GM19351 (cell line): ENCODE data around the gene GNG10.
"Not testable (repeated sequence)": the region's sequence is repeated elsewhere in the genome, so short reads cannot be mapped to it uniquely, and the experiment has no call there.

Experiments
- ATAC-seq: cut with Tn5 transposase; IDR thresholded peaks from one replicate; pipeline ENCODE4 v1.9.1; 2021; ENCODE audit warnings: mild to moderate bottlenecking, moderate library complexity; ENCODE audit not compliant: unreplicated experiment

GNG10 gene

DNA sequence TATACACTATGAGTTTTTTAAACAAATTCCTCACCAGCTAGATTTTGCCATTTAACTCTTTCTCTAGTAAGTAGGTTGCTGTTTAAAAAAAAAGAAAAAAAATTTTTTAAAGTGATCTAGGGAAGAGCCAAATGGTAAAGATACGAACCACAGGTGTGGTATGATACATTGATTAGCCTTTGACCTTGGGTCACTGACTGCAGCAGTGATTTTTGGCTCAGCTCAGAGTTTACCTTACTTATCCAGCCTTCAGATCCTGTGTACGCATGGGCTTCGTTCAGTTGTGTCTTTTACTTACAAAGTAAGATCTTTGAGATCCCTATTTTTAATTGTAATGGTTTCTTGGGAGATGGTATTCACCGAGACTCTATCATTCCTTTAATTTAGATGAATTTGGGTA lies 12.4 kb upstream of the GNG10 start:
- ATAC-seq, result no peak

DNA sequence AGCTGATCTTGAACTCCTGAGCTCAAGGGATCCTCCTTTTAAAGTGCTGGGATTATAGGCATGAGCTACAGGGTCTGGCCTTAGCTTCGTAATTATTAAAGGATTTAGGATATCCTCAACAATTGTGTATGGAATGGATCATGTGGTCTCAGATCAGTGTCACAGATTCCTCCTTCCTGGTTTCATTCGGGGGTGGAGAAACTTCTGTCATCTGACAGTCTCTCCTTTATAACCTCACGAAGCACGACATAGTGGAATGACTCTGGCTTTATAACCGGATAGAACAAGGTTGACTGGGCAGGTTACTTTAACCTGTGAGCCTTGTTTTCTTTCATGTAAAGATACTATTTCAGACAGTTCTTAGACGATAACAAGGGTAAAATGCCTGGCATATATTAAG lies 4.4 kb upstream of the GNG10 start:
- no peak for ATAC-seq

DNA sequence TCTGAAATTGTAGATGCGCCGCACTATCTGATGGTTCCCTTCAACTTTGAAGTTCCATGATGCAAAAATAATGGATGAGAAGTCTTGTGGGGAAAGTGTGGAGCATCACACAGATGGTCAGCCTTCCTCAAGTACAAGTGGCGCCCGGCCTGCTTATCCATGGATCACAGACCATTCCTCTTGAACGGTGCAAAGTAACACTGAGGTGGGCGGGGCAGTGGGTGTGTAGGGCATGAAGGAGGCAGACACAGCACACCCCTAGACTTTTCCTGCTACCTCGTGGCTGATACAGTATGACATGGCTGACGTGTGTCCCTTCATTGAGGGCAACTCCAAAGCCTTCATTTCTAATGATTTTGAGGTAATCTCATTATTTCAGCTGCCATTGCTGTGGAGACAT lies 2.5 kb upstream of the GNG10 start:
- ATAC-seq, result no peak

DNA sequence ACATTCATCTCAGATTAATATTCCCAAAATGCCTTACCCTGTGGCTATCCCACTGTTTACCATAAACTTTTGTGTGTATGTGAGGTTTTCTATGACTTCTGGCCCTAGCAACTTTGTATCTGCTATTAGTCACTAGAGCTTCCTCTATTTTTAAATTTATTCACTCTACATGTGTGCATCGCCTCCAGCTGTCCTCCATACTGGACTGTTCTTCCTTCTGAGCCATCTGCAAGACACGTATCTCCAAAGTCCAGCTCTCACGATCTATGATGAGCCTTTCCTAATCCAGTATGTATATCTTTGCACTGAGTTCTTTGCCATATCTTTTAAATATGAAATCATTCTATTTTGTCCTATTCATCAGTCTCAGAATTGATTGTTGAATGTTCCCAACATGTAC lies 1.7 kb upstream of the GNG10 start:
- ATAC-seq, result no peak

DNA sequence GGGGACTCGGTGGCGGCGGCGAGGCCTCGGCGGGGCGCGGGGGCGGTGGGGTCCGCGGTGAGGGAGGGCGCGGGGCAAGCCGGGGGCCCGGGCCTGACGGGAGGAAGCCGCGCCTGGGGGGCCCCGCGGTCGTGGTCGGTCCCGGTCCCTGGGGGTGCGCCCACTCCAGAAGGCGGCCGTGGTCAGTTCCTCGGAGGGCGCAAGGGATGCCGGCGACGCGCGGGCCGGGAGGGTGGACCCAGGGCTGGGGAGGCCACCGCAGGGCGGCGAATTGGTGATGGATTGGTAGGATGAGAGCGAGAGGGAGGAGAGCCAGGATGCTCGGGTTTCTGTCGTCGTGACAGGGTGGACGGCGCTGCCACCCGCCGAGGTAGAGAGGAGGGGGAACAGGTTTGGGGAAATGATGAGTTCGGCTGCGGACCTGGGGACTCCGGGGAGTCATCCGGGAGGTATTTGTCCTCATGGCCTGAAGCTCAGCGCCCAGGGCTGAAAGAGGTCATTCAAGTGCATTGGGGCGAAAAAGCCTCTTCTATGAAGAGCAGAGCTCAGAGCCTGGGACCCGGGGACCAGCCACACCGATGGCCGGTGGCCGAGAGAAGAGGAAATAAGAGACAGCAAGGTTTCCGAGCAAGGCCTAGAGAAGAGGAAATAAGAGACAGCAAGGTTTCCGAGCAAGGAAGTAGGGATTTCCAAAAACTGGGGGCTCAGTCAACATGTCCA lies 557 bp downstream of the GNG10 start:
- peak; percentile 34 for ATAC-seq

DNA sequence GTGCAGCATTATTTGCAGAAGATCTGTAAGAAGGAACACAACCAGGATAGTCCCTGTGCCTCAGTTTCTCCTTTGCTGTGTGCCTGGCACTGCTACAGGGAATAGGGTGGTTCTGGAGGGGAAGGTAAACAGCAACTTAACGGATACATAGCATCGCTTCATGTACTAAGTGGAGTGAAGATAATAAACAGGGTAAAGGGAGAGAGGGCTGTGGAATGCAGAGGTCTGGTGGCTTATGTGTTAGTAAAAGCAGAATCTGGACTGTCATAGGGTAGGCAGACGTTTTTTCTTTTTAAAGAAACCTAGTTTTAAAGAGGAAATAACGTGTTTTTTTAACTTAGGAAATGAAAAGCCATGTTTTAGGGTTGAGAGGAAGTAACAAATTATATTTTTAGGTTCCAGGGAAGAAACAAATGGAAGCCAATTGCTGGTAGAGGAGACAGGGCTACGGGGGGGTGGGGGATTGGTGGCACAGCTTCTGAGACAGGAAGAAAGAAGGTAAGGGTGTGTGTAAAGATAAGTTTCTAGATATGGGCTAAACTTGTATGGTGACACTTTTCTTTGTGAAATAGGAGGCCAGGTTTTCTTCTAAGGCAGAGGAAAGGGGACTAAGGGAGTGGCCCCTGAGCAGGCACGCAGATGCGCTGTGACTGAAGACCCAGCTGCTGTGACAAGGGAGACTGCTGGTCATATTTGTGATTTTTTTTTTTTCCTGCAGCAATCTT lies 1.3 kb downstream of the GNG10 start:
- ATAC-seq, result no peak

DNA sequence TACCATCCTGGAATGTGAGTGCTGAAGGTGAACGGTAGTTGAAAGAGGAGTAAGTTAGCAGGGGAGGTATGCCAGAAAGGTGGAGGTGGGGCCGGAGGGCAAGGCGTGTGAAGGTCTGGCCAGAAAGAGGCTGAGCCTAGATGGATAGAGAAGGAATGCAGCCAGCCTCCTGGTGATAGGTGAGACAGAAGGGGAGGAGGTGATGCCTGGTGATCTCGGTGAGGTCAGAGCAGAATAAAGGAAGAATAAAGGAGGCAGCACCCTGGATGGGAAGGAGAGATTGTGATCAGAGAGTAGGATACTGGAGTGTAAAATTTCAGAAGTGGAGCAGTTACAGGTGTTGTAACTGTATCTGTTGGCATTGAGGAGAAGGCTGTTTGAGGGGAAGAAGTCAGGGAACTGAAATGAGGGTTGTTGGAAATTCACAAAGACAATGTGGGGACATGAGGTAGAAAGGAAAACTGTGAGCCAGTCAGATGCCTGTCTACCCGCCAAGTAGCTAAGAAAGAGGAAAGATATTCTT lies 2.0 kb downstream of the GNG10 start:
- no peak for ATAC-seq

DNA sequence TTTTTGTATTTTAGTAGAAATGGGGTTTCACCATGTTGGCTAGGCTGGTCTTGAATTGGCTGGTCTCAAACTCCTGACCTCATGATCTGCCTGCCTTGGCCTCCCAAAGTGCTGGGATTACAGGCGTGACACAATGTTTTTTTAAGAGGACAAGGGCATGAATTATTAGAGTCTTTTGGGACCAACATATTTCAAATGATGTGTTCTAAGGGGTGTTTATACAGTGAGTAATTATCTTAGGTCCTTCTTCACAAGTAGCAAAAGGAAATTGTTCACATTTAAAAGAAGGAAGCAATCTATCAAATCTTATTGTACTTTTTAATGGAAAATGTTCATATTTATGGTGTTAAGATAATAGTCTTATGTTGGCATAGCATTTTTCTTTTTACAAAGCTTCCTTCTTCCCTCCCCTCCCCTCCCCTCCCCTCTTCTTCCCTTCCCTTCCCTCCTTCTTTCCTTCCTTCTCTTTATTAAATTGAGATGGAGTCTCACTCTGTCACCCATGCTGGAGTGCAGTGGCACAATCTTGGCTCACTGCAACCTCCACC lies 6.7 kb downstream of the GNG10 start:
- no peak for ATAC-seq

DNA sequence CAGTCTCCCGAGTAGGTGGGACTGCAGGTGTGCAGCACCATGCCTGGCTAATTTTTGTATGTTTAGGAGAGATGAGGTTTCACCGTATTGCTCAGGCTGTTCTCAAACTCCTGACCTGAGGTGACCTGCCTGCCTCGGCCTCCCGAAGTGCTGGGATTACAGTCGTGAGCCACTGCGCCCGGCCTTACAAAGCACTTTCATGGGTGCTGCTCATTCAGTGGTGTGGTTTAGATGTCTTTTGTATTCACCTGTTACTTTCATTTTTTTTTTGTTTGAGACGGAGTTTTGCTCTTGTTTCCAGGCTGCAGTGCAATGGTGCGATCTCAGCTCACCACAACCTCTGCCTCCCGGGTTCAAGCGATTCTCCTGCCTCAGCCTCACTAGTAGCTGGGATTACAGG lies 7.2 kb downstream of the GNG10 start:
- ATAC-seq, result not testable (repeated sequence)

DNA sequence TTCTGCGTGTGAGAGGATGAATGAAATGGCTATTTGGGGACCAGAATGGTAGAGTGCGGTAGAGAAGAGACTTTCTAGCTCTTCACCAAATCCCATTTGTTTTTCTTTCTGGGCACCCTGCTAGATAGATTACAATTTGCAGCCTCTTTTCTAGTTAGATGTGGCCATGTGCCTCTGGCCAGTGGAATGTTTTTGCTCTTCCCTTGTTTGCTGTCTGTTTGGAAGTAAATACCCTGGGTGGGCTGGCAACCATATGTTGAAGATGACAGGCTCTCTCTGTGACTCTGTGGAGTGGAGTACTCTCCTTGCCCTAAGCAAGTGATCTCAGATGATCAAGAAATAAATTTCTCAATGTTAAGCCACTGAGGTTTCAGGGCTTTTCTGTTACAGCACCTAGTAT lies 12.9 kb downstream of the GNG10 start:
- no peak for ATAC-seq

DNA sequence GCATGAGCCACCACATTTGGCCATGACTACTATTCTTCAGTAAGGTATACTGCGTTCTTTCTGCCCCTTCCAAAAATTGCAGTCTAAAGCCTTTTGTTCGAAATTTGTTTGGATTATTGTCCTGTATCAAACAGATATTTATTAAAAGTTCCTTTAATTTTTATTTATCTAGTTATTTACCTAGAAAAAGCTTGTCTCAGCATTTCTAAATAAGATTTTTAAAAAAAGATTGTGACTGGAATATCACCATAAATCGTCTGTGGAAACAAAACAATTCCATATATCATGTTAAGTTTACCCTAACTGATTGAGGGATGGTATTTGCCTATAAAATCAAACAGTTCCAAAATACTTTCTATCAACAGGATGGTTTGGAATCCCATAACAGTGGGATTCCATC lies 14.7 kb downstream of the GNG10 start:
- ATAC-seq, result no peak

DNA sequence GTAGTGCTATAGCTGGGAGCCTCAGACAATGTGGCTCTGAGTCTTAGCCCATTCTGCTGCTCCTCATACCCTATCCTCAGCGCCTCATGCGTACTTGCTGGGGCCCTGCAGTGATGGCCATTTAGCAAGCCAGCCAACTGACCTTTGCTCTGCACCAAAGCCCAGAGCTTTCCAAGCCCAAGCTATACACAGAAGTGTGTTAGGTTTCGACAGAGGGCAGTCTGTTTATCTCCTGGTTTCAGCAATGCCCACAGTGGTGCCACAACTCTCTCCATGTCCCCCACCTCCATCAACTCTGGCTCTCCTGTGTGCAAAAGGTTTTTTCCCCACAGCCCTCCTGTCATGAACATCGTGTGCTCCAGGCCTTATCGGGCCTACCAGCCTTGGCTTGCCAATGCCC lies 16.9 kb downstream of the GNG10 start:
- no peak for ATAC-seq

DNA sequence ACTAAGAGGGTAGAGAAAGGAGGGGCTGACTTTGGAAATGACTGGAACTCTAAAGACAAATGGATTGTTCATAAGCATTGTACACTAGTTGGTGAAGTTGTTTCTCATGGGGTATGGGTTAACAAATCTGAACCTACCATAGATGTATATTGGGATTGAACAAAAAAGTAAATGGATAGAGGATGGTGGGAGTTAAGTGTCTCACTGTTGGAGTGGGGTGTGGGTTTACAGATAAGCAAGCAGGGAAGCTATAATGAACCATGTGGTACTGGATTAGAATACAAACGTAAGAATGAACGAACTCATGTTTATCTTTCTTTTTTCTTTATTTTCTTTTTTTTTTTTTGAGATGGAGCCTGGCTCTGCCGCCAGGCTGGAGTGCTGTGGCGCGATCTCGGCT lies 17.8 kb downstream of the GNG10 start:
- no peak for ATAC-seq

DNA sequence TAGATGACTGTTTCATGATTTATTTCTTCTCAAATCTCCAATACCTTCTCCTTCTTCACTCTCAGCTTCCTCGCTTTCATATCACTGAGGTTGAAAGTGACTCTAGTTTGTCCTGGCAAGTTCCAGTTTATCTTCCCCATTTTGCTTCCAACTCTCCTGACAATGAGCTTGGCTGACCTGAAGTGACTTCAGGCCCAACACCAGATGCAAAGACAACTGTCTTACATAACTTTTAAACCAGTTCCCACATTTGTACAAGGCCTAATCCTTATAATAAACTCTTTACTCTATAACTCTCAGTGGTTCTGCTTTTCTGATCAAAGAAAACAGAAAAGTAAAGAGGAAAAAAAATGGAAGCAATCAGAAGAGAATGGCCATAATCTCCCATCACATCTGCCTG lies 22.0 kb downstream of the GNG10 start:
- ATAC-seq, result no peak

DNA sequence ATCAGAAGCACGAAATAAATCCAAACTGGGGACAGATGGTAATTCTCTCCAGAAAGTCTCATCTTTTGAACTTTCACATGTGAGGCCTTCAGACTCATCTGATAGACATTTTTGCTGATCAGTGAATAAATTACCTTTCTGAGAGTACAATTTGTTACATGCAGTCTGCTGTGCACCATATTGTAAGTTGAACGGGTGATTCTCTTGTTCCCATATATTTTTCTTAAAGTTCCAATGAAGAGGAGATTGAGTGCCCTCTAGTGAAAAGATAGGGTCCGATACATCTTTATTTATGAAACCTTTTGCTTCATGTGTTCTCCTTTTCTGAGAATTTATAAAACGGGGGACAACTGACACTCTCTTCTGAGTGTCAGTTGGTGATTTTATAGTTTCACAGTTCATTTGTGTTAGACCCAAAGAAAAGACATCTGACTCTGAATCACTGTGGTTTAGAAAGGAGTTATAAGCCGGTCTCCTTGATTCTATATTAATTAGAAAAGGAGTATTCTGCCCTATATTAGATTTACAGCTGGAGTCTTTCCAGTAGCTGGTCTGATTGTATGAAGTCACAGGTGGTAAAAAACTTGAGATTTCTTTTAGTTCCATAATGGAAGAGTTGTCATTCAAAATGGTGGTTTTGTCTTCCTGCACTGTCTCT lies 30.4 kb downstream of the GNG10 start:
- no peak for ATAC-seq

DNA sequence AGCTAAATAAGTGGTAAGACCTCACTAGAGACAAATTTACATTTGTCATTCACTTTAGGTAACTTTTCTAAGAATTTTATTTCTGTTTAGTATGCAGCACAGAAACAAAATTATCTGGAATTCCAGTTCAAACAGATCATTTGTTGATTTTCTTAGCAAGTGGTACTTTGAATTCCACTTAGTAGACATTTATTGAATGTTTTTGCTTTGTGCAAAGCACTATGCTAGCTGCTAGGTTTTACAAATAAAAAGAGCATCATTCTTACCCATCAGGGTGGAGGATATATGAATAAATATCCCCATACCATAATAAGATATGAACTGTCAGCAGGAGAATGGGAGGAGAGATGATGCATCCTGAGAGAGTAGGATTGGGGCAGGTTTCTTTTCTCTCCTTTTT lies 35.4 kb downstream of the GNG10 start:
- no peak for ATAC-seq

DNA sequence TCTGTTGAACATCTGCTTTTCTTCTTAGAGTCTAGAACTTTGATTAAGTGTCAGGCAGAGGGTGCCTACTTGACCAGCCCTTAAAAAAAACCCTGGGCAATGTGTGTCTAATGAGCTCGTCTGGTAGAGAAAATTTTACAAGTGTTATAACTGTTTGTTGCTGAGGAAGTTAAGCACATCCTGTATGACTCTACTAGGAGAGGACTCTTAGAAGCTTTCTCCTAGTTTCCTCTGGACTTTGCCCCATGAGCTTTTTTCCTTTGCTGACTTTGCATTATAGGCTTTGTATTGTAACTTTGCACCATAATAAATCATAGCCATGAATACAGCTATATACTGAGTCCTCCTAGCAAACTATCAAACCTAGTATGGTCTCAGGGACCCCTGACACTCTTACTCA lies 39.4 kb downstream of the GNG10 start:
- no peak for ATAC-seq

DNA sequence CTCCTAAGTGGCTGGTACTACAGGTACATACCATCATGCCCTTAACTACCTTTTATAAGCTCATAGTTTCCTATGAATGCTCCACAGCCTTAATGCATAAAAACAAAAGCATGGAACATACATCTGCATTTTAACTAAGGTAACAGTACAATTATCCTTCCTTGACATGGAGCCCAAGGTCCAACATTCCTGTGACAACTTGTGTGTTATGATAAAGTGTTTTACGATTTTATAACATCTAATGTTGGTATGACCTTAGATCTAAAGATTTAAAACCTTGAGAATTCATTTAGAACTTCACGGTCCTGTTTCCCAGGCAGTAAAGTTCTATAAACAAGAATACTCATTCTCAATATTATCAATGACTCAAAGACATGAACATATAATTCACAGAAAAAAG lies 43.1 kb downstream of the GNG10 start:
- no peak for ATAC-seq

DNA sequence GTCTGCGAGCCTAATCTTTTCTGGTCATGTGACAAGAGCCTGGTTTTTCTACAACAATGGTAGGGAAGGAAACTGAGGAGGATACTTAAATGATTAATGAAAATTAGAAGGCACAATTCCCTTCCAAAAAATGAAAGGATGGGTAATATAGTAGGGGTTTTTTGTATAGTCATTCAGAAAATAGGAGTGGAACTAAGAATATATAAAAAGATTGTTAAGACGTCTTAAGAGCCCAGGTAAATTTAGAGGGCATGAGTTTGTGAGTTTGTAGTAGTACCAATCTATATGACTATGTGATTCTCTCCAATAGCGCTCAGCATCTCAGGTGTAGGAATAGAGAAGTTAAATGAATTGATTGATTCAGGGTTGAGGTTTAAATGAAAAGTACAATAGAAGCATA lies 50.1 kb downstream of the GNG10 start:
- no peak for ATAC-seq

DNA sequence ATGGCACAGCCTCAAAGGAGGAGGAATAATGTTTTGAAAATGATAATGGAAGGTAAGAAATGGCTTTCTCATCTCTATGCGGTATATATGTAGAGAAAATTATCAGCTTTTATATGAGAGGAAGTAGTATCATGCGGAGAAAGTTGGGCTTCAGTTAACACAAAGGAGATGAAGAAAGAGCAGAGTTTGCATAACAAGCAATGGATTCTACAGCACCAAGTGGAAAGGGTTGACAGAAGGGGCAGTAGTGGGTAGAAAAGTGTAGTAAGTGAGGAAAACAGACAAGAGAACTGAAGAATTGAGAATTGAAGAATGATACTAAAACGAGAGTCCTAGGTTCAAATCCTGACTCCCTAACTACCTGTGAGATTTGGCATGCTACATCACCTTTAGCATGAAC lies 51.0 kb downstream of the GNG10 start:
- no peak for ATAC-seq

DNA sequence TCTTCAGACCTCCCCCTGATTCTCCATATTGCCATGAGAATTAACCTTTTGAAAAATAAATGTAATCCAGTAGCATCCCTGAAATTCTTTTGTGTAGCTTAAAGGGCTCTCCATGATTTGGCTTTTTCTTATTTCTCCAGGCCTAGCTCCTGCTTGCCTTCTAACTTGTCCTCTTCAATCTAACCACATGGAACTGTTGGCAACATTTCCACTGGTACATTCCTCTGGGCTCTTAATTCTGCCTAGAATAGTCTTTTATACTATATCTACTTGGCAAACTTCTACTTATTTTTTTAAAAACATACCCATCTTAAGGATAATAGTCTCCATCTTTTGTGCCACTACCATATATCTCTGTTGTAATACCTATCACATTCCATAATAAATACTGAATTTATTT lies 54.1 kb downstream of the GNG10 start:
- ATAC-seq, result no peak

DNA sequence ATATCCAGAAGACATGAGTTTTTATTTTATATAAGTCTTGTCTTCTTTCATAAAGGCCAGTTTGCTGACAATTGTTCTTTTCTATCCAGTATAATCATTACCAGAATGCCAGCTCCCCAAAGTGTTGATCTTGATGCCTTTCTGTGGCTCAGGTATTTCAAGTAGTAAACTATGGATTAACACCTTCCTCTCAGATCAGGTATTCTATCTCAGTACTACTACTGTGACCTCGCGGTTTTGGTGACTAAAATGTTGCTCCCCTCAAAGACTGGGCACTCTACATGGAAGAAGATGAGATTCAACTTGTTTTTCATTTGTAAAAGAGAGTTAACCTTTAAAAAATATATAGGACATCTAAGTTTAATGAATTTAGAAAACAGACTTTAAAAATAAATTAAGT lies 58.1 kb downstream of the GNG10 start:
- ATAC-seq, result no peak
